GM12878 (cell line): ENCODE data around the gene MRPL34. TPM values are rescaled to one million over a fixed set of nuclear protein-coding genes. Genes with fewer than 3 reads are reported as not detected.
A peak's percentile ranks its signal among the peaks of the same experiment; 100 is the strongest.

Source experiments
- BCLAF1 ChIP-seq: fragments of 450-650 bp; IDR thresholded peaks from 2 replicates; pipeline ENCODE4 v1.6.1; 2017; ENCODE audit warnings: antibody characterized with exemption, mild to moderate bottlenecking, moderate library complexity
- BRCA1 ChIP-seq: IDR thresholded peaks from 2 replicates; pipeline ENCODE4 v1.6.1; 2011; ENCODE audit warnings: low read depth, low read length, improper control_type of control experiment
- CHD2 ChIP-seq: IDR thresholded peaks from 2 replicates; pipeline ENCODE4 v1.6.1; 2011; ENCODE audit warnings: low read depth, low read length, improper control_type of control experiment, borderline replicate concordance
- CREB1 ChIP-seq: IDR thresholded peaks from 2 replicates; pipeline ENCODE4 v1.6.1; 2012; ENCODE audit warnings: low read depth, mild to moderate bottlenecking, inconsistent platforms
- EGR1 ChIP-seq, 2 experiments: IDR thresholded peaks; 1 replicate in 1 of 2; 2 replicates in 1 of 2; pipeline ENCODE4 v1.6.1; 2011 to 2012; ENCODE audit warnings: low read depth in 2 of 2, low read length in 2 of 2, borderline replicate concordance in 1 of 2, mild to moderate bottlenecking in 1 of 2, moderate library complexity in 1 of 2
- IKZF1 ChIP-seq: fragments of 450-650 bp; conservative IDR thresholded peaks from 2 replicates; pipeline ENCODE4 v1.6.1; 2017; ENCODE audit warnings: antibody characterized with exemption, mild to moderate bottlenecking
- IRF4 ChIP-seq: IDR thresholded peaks from 2 replicates; pipeline ENCODE4 v1.6.1; 2011; ENCODE audit warnings: low read depth, low read length
- NR2F1 ChIP-seq: fragments of 450-650 bp; conservative IDR thresholded peaks from 2 replicates; pipeline ENCODE4 v1.6.1; 2017; ENCODE audit warnings: mild to moderate bottlenecking
- PAX5 ChIP-seq: IDR thresholded peaks from 2 replicates; pipeline ENCODE4 v1.6.1; 2011; ENCODE audit warnings: low read depth, low read length, borderline replicate concordance
- POLR2AphosphoS2 ChIP-seq: IDR thresholded peaks from 2 replicates; pipeline ENCODE4 v1.6.1; 2011; ENCODE audit warnings: low read depth, mild to moderate bottlenecking, low read length, improper control_type of control experiment, moderate library complexity
- REST ChIP-seq: IDR thresholded peaks from 2 replicates; pipeline ENCODE4 v1.6.1; 2012; ENCODE audit warnings: mild to moderate bottlenecking, low read depth, low read length
- SMARCA5 ChIP-seq: fragments of 450-650 bp; IDR thresholded peaks from 2 replicates; pipeline ENCODE4 v1.6.1; 2017; ENCODE audit warnings: mild to moderate bottlenecking
- TAF1 ChIP-seq: IDR thresholded peaks from 2 replicates; pipeline ENCODE4 v1.6.1; 2011; ENCODE audit warnings: mild to moderate bottlenecking, low read depth, low read length, borderline replicate concordance
- ZBTB11 ChIP-seq: fragments of 450-650 bp; formaldehyde crosslinking; IDR thresholded peaks from 2 replicates; pipeline ENCODE4 v1.5.0; 2022; ENCODE audit warnings: mild to moderate bottlenecking, missing genetic modification characterization
- ZNF217 ChIP-seq: fragments of 450-650 bp; IDR thresholded peaks from 2 replicates; pipeline ENCODE4 v1.6.1; 2017; ENCODE audit warnings: antibody characterized with exemption, mild to moderate bottlenecking
- ZSCAN29 ChIP-seq: fragments of 450-650 bp; IDR thresholded peaks from 2 replicates; pipeline ENCODE4 v1.6.1; 2017; ENCODE audit warnings: mild to moderate bottlenecking, moderate library complexity
- polyA plus RNA-seq, 11 experiments: library from polyadenylated mRNA; depleted of rRNA in 4 of 11; unstranded in 6 of 11; stranded (reverse) in 5 of 11; fragments of >200 nt; fragmentation: Nextera tagmentation in 4 of 11; fragmentation: Illumina TruSeq in 1 of 11; extraction: Ambion mirVana in 4 of 11; extraction: Trizol in 1 of 11; gene quantifications; 1 replicate in 1 of 11; 2 replicates in 10 of 11; pipeline versions ENCODE4 v1.2.1 to v1.2.3, GENCODE V29; 2011 to 2016; ENCODE audit warnings: inconsistent platforms in 2 of 11, missing spikeins in 2 of 11, low read depth in 1 of 11
- total RNA-seq, 4 experiments: library from RNA; depleted of rRNA in 3 of 4; stranded (reverse); fragments of >200 nt in 3 of 4; fragmentation: Illumina TruSeq in 1 of 4; extraction: Trizol in 1 of 4; gene quantifications; 2 replicates each; pipeline versions ENCODE4 v1.2.1 to v1.2.3, GENCODE V29; 2013 to 2021

MRPL34 gene
- total and polyA plus RNA-seq, 10 of the 15 experiments (the other 5 are each of a cell fraction or from before 2014, with no cell fraction given), result 8.6 to 198 (median 78.6) TPM

GRCh38 chr19:17309965-17310461, 4.3 kb downstream of the MRPL34 start (continued):
- no peak for TF ChIP-seq BCLAF1
- TF ChIP-seq POLR2AphosphoS2, result no peak
- TF ChIP-seq IRF4, result no peak
- no peak for TF ChIP-seq REST
- 0 out of 2 replicates have a peak, but pooled peaks have one; percentile 0 for TF ChIP-seq SMARCA5
- TF ChIP-seq IKZF1, result no peak
- 0 out of 2 replicates have a peak, but pooled peaks have one; percentile 57 for TF ChIP-seq NR2F1
- peak; percentile 67; the same call in 1 of the 2 replicates for TF ChIP-seq CREB1
- TF ChIP-seq ZNF217, result no peak
- TF ChIP-seq ZSCAN29, result no peak
- TF ChIP-seq TAF1, result no peak
- no peak for TF ChIP-seq BRCA1
- TF ChIP-seq CHD2, result no peak
- peak; percentile 77 for TF ChIP-seq ZBTB11 (CRISPR knock-in tag)
- TF ChIP-seq PAX5, result no peak
- no peak for TF ChIP-seq EGR1 (IDR thresholded peaks at IDR 0.05; ENCODE audit: borderline replicate concordance in 1 of 2, low read depth in 2 of 2, low read length in 2 of 2)
